IMR-90 (cell line): ENCODE results near the gene OSTN. TPM values are rescaled to one million over a fixed set of nuclear protein-coding genes. Genes with fewer than 3 reads are reported as not detected.

ENCODE experiments used
- ATAC-seq: fragments of 200-7000 bp; cut with Tn5 transposase; 2 replicates; pipeline ENCODE4 v1.9.1; 2020; ENCODE audit warnings: low read depth, mild to moderate bottlenecking, moderate library complexity
- BruUV-seq: library from RNA; stranded (reverse); fragments of 400-500 nt; replicated peaks from 2 replicates; lab custom pipeline; 2021; lab: Mats Ljungman, UMichigan
- CTCF ChIA-PET: fragments of 300-600 bp; formaldehyde crosslinking; extraction: SDS; loops from one replicate; lab custom pipeline; 2021; ENCODE audit warnings: antibody characterized with exemption; lab: Yijun Ruan, JAX
- POLR2A ChIA-PET: fragments of 300-600 bp; sonication (Branson Sonifier 250); formaldehyde crosslinking; loops from one replicate; lab custom pipeline; 2022; ENCODE audit warnings: antibody characterized with exemption; ENCODE audit not compliant: unreplicated experiment; lab: Charles Lee
- DNase-seq: peaks from one replicate; pipeline ENCODE4 v3.0.0; 2013
- H2AFZ ChIP-seq: replicated peaks from 2 replicates; pipeline ENCODE3; 2013; ENCODE audit warnings: low read length, mild to moderate bottlenecking; ENCODE audit not compliant: poor library complexity
- H2AK5ac ChIP-seq: 2 replicates; pipeline ENCODE4 v1.6.1; 2013; ENCODE audit warnings: low read depth, low read length, inconsistent platforms
- H2AK9ac ChIP-seq: replicated peaks from 2 replicates; pipeline ENCODE3; 2013; ENCODE audit warnings: mild to moderate bottlenecking, low read depth, low read length, moderate library complexity; ENCODE audit not compliant: poor library complexity
- H2BK120ac ChIP-seq: 2 replicates; pipeline ENCODE4 v1.6.1; 2013; ENCODE audit warnings: low read depth, low read length, inconsistent platforms
- H2BK15ac ChIP-seq: 3 replicates; pipeline ENCODE4 v1.6.1; 2013; ENCODE audit warnings: low read depth, low read length, inconsistent platforms
- H2BK20ac ChIP-seq: 2 replicates; pipeline ENCODE4 v1.6.1; 2013; ENCODE audit warnings: low read depth, mild to moderate bottlenecking, inconsistent platforms, low read length, moderate library complexity
- H2BK5ac ChIP-seq: 2 replicates; pipeline ENCODE4 v1.6.1; 2013; ENCODE audit warnings: mild to moderate bottlenecking, low read depth, low read length, inconsistent platforms; ENCODE audit not compliant: poor library complexity, severe bottlenecking
- H3K14ac ChIP-seq: replicated peaks from 2 replicates; pipeline ENCODE4 v1.6.1; 2013; ENCODE audit warnings: low read depth, low read length, inconsistent platforms
- H3K18ac ChIP-seq: 2 replicates; pipeline ENCODE4 v1.6.1; 2013; ENCODE audit warnings: low read depth, low read length, control low read depth
- H3K23ac ChIP-seq: 2 replicates; pipeline ENCODE4 v1.6.1; 2013; ENCODE audit warnings: low read depth, low read length, inconsistent platforms
- H3K27ac ChIP-seq: 2 replicates; pipeline ENCODE4 v1.5.1; 2013; ENCODE audit warnings: mild to moderate bottlenecking, control low read depth, low read length; ENCODE audit not compliant: insufficient read depth
- H3K27me3 ChIP-seq: 2 replicates; pipeline ENCODE4 v1.6.1; 2013; ENCODE audit warnings: low read length; ENCODE audit not compliant: control insufficient read depth, insufficient read depth
- H3K36me3 ChIP-seq: 2 replicates; pipeline ENCODE4 v1.6.1; 2013; ENCODE audit warnings: low read length, mixed read lengths; ENCODE audit not compliant: control insufficient read depth, insufficient read depth
- H3K4ac ChIP-seq: 2 replicates; pipeline ENCODE4 v1.6.1; 2013; ENCODE audit warnings: low read depth, low read length, inconsistent platforms
- H3K4me1 ChIP-seq: 2 replicates; pipeline ENCODE4 v1.6.1; 2013; ENCODE audit warnings: low read length, mixed read lengths; ENCODE audit not compliant: control insufficient read depth, insufficient read depth
- H3K4me2 ChIP-seq: 2 replicates; pipeline ENCODE4 v1.6.1; 2013; ENCODE audit warnings: low read depth, mild to moderate bottlenecking, control low read depth, low read length, moderate library complexity
- H3K4me3 ChIP-seq: 2 replicates; pipeline ENCODE4 v1.5.1; 2013; ENCODE audit warnings: low read depth, mild to moderate bottlenecking, control low read depth, low read length, moderate library complexity; ENCODE audit not compliant: insufficient read depth
- H3K56ac ChIP-seq: 2 replicates; pipeline ENCODE4 v1.6.1; 2013; ENCODE audit warnings: low read length, inconsistent platforms; ENCODE audit not compliant: insufficient read depth; ENCODE audit errors: extremely low read depth
- H3K79me1 ChIP-seq, 2 experiments: 2 replicates each; pipeline ENCODE4 v1.6.1; 2013; ENCODE audit warnings: low read length in 2 of 2, inconsistent platforms in 1 of 2, low read depth in 1 of 2
- H3K9ac ChIP-seq: 2 replicates; pipeline ENCODE4 v1.6.1; 2013; ENCODE audit warnings: low read depth, low read length, control low read depth
- H3K9me1 ChIP-seq: 2 replicates; pipeline ENCODE4 v1.6.1; 2013; ENCODE audit warnings: low read length, inconsistent platforms; ENCODE audit not compliant: insufficient read depth
- H3K9me3 ChIP-seq: 2 replicates; pipeline ENCODE4 v1.6.1; 2013; ENCODE audit warnings: low read length; ENCODE audit not compliant: control insufficient read depth, insufficient read depth
- H4K20me1 ChIP-seq: 2 replicates; pipeline ENCODE4 v1.6.1; 2013; ENCODE audit warnings: low read length, inconsistent platforms; ENCODE audit not compliant: insufficient read depth
- H4K5ac ChIP-seq: 2 replicates; pipeline ENCODE4 v1.6.1; 2013; ENCODE audit warnings: mild to moderate bottlenecking, low read depth, low read length, control low read depth
- H4K8ac ChIP-seq, 2 experiments: 2 replicates each; pipeline ENCODE4 v1.6.1; 2013; ENCODE audit warnings: low read depth in 2 of 2, low read length in 2 of 2, control low read depth in 1 of 2, inconsistent platforms in 1 of 2
- H4K91ac ChIP-seq: 2 replicates; pipeline ENCODE4 v1.6.1; 2013; ENCODE audit warnings: low read depth, low read length, inconsistent platforms; ENCODE audit not compliant: insufficient read depth
- BHLHE40 ChIP-seq: fragments of 150-350 bp; IDR thresholded peaks from 2 replicates; pipeline ENCODE4 v1.6.1; 2016; ENCODE audit warnings: mild to moderate bottlenecking, low read depth, low read length
- CEBPB ChIP-seq: IDR thresholded peaks from 2 replicates; pipeline ENCODE4 v1.6.1; 2012; ENCODE audit warnings: low read depth, low read length, improper control_type of control experiment
- CHD1 ChIP-seq: IDR thresholded peaks from 2 replicates; pipeline ENCODE4 v1.6.1; 2012; ENCODE audit warnings: low read depth, low read length, improper control_type of control experiment
- CTCF ChIP-seq: conservative IDR thresholded peaks from 2 replicates; pipeline ENCODE4 v1.5.1; 2012; ENCODE audit warnings: mild to moderate bottlenecking, low read depth, low read length, improper control_type of control experiment
- ELK1 ChIP-seq: fragments of 150-350 bp; IDR thresholded peaks from 2 replicates; pipeline ENCODE4 v1.6.1; 2016; ENCODE audit warnings: low read depth, mild to moderate bottlenecking, low read length, moderate library complexity, borderline replicate concordance
- FOS ChIP-seq: fragments of 150-350 bp; IDR thresholded peaks from 2 replicates; pipeline ENCODE4 v1.6.1; 2016; ENCODE audit warnings: low read depth, low read length
- MAFK ChIP-seq: IDR thresholded peaks from 2 replicates; pipeline ENCODE4 v1.6.1; 2012; ENCODE audit warnings: low read depth, low read length, improper control_type of control experiment
- MAZ ChIP-seq: IDR thresholded peaks from 2 replicates; pipeline ENCODE4 v1.6.1; 2012; ENCODE audit warnings: low read depth, mild to moderate bottlenecking, low read length, improper control_type of control experiment, moderate library complexity, borderline replicate concordance
- MXI1 ChIP-seq: IDR thresholded peaks from 2 replicates; pipeline ENCODE4 v1.6.1; 2012; ENCODE audit warnings: low read depth, mild to moderate bottlenecking, low read length, moderate library complexity, borderline replicate concordance
- NFE2L2 ChIP-seq: fragments of 150-350 bp; IDR thresholded peaks from 2 replicates; pipeline ENCODE4 v1.6.1; 2016; ENCODE audit warnings: low read depth, mild to moderate bottlenecking, low read length
- POLR2A ChIP-seq: IDR thresholded peaks from 2 replicates; pipeline ENCODE4 v1.6.1; 2012; ENCODE audit warnings: mild to moderate bottlenecking, low read depth, low read length
- RAD21 ChIP-seq: IDR thresholded peaks from 2 replicates; pipeline ENCODE4 v1.6.1; 2012; ENCODE audit warnings: low read length, improper control_type of control experiment
- RCOR1 ChIP-seq: IDR thresholded peaks from 2 replicates; pipeline ENCODE4 v1.6.1; 2012; ENCODE audit warnings: mild to moderate bottlenecking, low read length, improper control_type of control experiment; ENCODE audit not compliant: insufficient replicate concordance
- RFX5 ChIP-seq: IDR thresholded peaks from 2 replicates; pipeline ENCODE4 v1.8.0; 2012; ENCODE audit warnings: low read depth, mild to moderate bottlenecking, low read length, moderate library complexity
- SMC3 ChIP-seq: fragments of 150-350 bp; IDR thresholded peaks from 2 replicates; pipeline ENCODE4 v1.6.1; 2016; ENCODE audit warnings: low read depth, mild to moderate bottlenecking, antibody characterized with exemption, low read length, moderate library complexity
- USF2 ChIP-seq: fragments of 150-350 bp; IDR thresholded peaks from 2 replicates; pipeline ENCODE4 v1.6.1; 2017; ENCODE audit warnings: mild to moderate bottlenecking, antibody characterized with exemption, low read length, low read depth
- WGBS, 2 experiments: methylation state at CpG; one replicate each; pipeline versions ENCODE4 v1.1.5 to v1.1.7; 2013; ENCODE audit warnings: missing lambda C conversion rate in 2 of 2; ENCODE audit not compliant: insufficient read length in 1 of 2; ENCODE audit errors: extremely low coverage in 2 of 2; 5-methylcytosine and 5-hydroxymethylcytosine counted together
- dilution Hi-C: fragments of 300-500 bp; cut with HindIII; formaldehyde crosslinking; loops from one replicate; pipeline ENCODE4 v1.14.3; 2018; ENCODE audit warnings: low sequenced_read_pairs; ENCODE audit not compliant: unreplicated experiment
- in situ Hi-C: fragments of 300-500 bp; cut with MboI; formaldehyde crosslinking; loops from 3 replicates; pipeline ENCODE4 v1.14.3; 2019; ENCODE audit warnings: low sequenced_read_pairs, inconsistent platforms, mixed read lengths
- intact Hi-C: fragments of 100-400 bp; cut with micrococcal nuclease; formaldehyde crosslinking; loops from 2 replicates; pipeline ENCODE4 v1.10.0; 2022
- polyA plus RNA-seq, 3 experiments: library from polyadenylated mRNA; depleted of rRNA; stranded (reverse); fragments of >200 nt; gene quantifications; 2 replicates each; pipeline ENCODE4 v1.2.3, GENCODE V29; 2012; ENCODE audit warnings: low replicate concordance in 1 of 3
- total RNA-seq: library from RNA; depleted of rRNA; stranded (reverse); fragments of >200 nt; gene quantifications from 2 replicates; pipeline ENCODE4 v1.2.3, GENCODE V29; 2012

OSTN gene
- total and polyA plus RNA-seq, 2 of the 4 experiments (the other 2 are of a cell fraction): not detected

GRCh38 chr3:191176038-191176785 is 22.8 kb upstream of the OSTN start:
- no peaks in the 10 kb centered on the region for H3K27me3 ChIP-seq
- no peak overlapping the region for H4K5ac ChIP-seq
- no peak overlapping the region for H2BK120ac ChIP-seq
- TF ChIP-seq RFX5 (no peak), BHLHE40 (no peak), USF2 (no peak), MAFK (no peak), SMC3 (no peak), CEBPB (no peak), POLR2A (no peak), CTCF (no peak), NFE2L2 (no peak), MAZ (no peak), MXI1 (no peak), CHD1 (no peak), ELK1 (no peak), RAD21 (no peak), RCOR1 (no peak), FOS (no peak)
- H3K79me1 ChIP-seq: no peaks in the 10 kb centered on the region
- no peak overlapping the region for H3K4me2 ChIP-seq
- no peak overlapping the region for H4K91ac ChIP-seq
- BruUV-seq: no TSS peak
- no peak overlapping the region for H3K9ac ChIP-seq
- H2BK20ac ChIP-seq: no peak overlapping the region
- ATAC-seq (no peak), DNase-seq (no peak)
- H3K4ac ChIP-seq: no peak overlapping the region
- no peak overlapping the region for H2AK5ac ChIP-seq
- no peaks in the 10 kb centered on the region for H3K36me3 ChIP-seq
- H4K8ac ChIP-seq: no peak overlapping the region
- no peak overlapping the region for H3K23ac ChIP-seq
- no peaks in the 10 kb centered on the region for H4K20me1 ChIP-seq
- no peak overlapping the region for H2BK15ac ChIP-seq
- no peak overlapping the region for H3K18ac ChIP-seq
- ChIA-PET POLR2A (no interaction called here), CTCF (no interaction called here)
- no peak overlapping the region for H3K56ac ChIP-seq
- H3K27ac ChIP-seq: no peak overlapping the region
- no peak overlapping the region for H2BK5ac ChIP-seq
- no peaks in the 10 kb centered on the region for H3K9me3 ChIP-seq
- WGBS, 2 experiments: 100% methylated on average over 1 of the region's 3 CpGs; no CpG with 5 or more reads in 1 of the 2 experiments
- no peak overlapping the region for H2AFZ ChIP-seq
- H2AK9ac ChIP-seq: no peak overlapping the region
- no peak overlapping the region for H3K14ac ChIP-seq
- no peak overlapping the region for H3K4me3 ChIP-seq
- H3K9me1 ChIP-seq: no peaks in the 10 kb centered on the region
- H3K4me1 ChIP-seq: no peaks in the 10 kb centered on the region
- in situ Hi-C loops (no loop called here), dilution Hi-C loops (no loop called here), intact Hi-C loops (no loop called here)
